Stimulated activated naive CD8-positive, alpha-beta T cell treated with anti-CD3 and anti-CD28 coated beads, Interleukin-15, Interleukin-2, amounts not matched to agents 100 U/mL and 50 U/mL, for 24 hours (primary cell): ENCODE results near the gene MMP11.
A peak's percentile ranks its signal among the peaks of the same experiment; 100 is the strongest.

Experiments
- ATAC-seq: fragments of 150-1000 bp; cut with Tn5 transposase; one replicate; pipeline ENCODE4 v1.10.0; 2021
- DNase-seq: peaks from one replicate; pipeline ENCODE4 v3.0.0; 2021

The MMP11 gene

DNA sequence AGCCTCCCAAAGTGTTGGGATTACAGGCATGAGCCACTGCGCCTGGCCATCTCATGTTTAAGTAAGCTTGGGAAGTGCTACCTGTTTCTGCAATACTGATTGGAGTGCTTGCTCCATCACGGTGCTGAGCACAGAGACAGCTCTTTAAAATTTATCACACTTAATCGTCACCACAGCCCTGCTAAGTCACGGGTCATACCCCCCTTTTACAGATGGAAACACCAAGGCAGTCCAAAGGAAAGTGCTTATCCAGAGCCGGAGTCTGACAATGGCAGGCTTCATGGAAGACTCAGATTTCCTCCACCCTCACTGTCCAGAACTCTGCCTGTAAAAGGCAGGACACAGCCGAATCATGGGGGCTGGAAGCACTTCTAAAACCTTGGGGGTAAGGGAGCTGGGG, 12.6 kb upstream of the MMP11 start:
- no peak for ATAC-seq
- no peak for DNase-seq

DNA sequence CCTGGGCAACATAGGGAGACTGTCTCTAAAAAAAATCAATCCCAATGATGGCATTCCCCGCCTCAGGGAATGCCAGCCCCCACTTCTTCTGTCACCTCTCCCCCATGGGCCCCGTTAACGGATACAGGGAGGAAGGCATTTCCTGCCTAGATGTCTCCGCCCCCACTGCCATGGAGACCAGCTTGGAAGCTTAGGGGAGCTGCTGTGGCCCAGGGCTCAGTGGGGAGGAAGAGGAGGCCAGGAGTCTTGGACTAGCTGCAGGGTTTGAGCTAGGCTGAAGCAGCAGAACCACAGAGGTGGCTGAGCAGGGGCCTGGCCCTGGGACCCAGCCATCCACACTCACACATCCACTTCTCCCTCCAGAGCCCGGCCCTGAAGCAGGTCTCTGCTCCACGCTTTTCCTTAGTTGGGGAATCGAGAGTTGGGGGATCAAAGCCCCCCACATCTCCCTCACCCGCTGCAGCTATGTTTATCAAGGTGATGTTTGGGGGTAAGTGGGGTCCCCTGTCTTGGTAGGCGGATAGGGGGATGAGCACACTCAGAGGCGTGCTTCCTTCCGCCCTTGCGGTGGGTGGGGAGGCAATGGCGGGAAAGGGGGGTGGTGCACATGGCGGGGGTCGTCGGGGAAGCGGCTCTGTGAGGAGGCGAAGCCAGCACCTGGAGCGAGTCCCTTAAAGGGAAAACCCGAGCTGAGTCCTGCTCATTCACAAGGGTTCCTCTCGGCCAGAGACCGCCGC, 9.6 kb upstream of the MMP11 start, which contains the start of gene C22orf15:
Gene C22orf15 (plus strand): TSS at position 149 of the 737 bp plus-strand sequence. CDS start 317 bp downstream, at position 466.
- DNase-seq (peak; percentile 37), ATAC-seq (no peak)

- ATAC-seq (peak; percentile 44), DNase-seq (peak; percentile 77)
Measured at GRCh38 chr22:23763579-23763945, 9.1 kb upstream of the MMP11 start.

- ATAC-seq, result no peak
Measured at GRCh38 chr22:23763954-23764353, 8.7 kb upstream of the MMP11 start.

DNA sequence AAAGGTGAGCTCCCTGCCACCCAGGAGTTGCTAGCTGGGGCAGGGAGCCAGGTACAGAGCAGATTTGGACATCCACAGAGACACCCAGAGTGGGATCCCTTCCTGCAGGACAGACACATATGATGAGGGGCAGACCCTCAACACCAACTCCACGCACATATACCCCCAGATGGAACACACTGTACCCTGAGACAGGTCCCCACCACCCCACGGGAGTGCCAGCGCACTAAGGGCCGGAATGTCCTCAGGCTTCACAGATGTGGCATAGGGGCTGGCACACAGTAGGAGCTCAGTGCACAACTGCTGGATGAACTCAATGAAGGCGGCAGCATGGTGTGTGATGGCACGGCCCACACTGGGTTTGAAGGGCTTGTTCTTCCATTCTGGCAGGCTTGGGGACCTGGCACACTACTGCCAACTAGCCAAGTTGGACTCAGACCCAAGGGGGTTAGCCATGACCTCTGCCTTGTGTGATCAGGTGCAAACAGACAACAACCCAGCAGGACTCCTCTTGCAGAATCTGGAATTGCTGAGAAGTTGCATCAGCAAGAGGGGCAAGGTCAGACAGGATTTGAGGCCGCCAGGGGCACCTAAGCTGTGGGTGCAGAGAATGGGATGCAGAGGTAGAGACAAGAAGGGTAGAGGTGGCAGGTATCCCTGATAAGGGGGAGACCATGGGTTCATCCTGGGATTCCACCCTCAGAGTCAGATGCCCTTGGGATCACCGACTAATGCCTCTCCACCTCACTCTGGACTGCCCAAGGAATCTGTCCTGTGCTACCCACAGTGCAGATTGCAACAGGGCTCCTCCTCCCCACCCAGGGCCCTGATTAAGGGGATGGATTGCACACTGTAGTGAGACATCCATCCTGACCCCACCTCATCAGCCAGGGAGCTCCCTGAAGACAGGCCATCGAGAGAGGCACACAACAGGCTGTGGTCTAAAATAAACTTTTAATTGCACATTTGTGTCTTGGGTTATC, 7.5 kb upstream of the MMP11 start:
- DNase-seq, result no peak
- ATAC-seq, result no peak

More at GRCh38 chr22:23763954-23764353, 8.7 kb upstream of the MMP11 start:
- DNase-seq, result no peak

- DNase-seq (no peak), ATAC-seq (no peak)
Measured at GRCh38 chr22:23767303-23767672, 5.4 kb upstream of the MMP11 start.

- peak; percentile 87 for DNase-seq
- peak; percentile 65 for ATAC-seq
Measured at GRCh38 chr22:23767673-23768548, 4.7 kb upstream of the MMP11 start, which contains the start of gene CHCHD10. TSS of gene CHCHD10 (minus strand) at chr22:23767972. CDS start at chr22:23767874, 98 bp downstream.

DNA sequence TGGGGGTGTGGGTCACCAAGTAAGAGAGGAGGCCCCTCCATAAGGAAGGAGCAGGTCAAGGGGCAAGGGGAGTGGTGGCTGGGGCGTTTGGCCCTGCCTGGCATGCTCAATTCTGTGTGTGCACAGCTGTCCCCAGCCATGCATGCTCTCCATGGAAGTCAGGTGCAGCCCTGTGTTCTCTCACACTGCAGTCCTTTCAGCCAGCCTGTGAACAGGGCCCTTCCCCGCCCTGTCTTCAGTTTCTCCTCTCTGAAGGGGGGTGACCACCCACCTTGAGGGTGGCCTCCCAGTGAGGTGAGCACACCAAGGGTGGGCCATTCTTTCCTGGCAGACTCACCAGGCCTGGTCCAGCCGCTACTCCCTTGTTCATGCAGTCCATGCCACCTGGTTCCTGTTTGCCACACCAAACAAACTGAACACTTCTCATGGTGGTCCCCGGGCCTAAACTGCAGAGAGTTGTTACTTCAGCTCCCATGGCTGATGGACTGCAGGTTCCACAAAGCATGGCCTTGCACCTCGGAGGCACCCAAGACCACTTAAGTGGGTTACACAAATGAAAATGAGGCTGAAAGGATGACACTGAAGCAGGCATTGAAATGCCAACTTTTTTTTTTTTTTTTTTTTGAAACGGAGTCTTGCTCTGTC, 3.2 kb upstream of the MMP11 start:
- no peak for DNase-seq

GRCh38 chr22:23772315-23772648, 367 bp upstream of the MMP11 start:
- ATAC-seq (no peak), DNase-seq (no peak)

More for the DNA sequence above, 3.2 kb upstream of the MMP11 start:
- no peak for ATAC-seq

DNA sequence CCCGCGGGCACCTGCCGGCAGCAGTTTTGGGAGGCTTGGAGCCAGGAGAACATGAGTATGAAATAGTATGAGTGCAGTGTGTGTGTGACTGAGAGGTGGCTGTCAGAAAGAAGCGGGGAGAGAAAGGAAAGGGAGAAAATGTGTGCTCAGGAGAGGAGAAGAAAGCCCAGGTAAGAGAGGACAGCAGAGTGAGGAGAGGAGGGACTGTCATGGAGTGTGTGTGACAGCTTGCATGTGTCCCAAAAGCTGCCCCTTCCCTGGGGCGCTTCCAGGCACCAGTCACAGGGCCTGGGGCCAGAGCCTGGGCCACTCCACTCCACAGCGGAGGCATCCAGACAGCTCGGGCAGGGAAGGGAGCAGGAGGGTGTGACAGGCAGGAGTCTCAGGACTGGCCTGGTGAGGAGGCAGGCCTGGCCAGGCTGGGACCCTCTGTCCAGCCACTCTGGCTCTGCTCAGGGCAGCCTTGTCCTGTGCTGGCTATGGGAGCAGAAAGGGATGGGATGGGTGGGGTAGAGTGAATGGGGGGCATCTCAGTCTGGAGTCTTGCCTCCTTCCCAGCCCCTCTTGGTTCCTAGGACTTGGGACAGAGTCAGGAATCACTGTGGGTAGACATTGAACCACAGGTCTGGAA, 949 bp downstream of the MMP11 start:
- DNase-seq, result no peak
- no peak for ATAC-seq

- no peak for DNase-seq
- ATAC-seq, result no peak
Measured at GRCh38 chr22:23774114-23774921, 1.7 kb downstream of the MMP11 start.

- no peak for ATAC-seq
- DNase-seq, result no peak
Measured at GRCh38 chr22:23774922-23775436, 2.3 kb downstream of the MMP11 start.

DNA sequence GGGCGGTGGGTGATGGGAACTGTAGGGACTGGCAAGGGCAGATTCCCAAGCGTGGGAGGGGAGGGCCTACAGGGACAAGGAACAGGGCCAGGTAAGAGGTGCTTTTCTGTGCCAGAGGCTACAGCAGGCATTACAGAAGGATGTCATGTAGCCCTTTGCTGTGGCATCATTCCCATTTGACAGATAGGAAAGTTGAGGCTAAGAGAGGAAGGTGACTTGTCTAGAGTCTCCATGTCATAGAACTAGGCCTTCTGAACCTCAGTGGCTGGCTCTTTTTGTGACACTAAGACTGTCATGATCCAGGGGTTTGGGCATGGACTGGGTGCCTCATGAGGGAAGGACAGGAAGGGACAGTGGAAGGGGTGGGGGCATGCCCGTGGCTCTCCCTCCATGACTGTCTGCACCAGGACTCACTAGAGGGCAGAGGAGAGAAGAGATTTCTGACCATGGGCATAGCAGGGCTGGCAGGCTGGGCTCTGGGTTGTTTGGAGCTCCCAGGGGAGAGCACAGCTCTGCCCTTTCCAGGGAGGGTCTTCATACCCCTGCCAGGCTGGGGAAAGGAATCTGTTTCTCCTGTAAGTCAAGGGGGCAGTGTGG, 3.2 kb downstream of the MMP11 start:
- DNase-seq (no peak), ATAC-seq (no peak)

DNA sequence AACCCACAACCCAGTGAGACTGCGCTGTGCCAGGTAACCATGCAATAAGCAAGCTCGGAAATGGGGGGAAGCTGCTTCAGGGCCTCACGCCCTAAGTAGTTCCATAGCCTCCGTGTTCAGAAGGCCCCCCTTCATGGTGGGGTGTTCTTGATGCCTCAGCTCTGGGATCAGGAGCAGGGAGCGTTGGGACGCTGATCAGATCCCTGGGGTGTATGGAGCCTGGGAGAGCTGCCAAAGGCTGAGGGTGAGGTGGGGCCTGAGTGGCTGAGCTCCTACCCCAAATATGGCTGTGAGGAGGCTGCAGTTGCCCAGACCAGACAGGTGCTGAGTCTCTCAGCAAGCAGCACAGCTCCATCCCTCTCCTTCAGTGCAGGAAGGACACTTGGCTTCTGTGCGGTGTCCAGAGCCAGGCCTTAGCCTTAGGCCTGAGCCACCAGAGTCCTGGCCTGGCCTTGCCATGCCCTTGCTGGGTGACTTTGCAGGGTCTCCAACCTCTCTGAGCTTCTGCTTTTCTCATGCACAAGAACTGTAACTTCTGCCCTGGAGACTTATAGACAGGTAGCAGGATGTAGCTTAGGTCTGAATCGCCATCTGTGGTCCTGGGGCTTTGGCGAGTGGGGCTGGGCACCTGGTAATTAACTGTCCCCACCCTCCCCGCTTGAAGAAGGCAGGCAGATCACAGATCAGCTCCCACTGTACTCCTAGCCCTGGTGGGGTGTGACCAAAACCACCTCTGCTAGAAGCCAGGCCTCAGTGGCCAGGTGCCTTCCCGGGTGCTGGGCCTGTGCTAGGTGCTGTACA, 5.3 kb downstream of the MMP11 start:
- DNase-seq, result no peak
- ATAC-seq, result no peak

GRCh38 chr22:23778577-23778900, 5.9 kb downstream of the MMP11 start:
- DNase-seq, result no peak
- no peak for ATAC-seq

DNA sequence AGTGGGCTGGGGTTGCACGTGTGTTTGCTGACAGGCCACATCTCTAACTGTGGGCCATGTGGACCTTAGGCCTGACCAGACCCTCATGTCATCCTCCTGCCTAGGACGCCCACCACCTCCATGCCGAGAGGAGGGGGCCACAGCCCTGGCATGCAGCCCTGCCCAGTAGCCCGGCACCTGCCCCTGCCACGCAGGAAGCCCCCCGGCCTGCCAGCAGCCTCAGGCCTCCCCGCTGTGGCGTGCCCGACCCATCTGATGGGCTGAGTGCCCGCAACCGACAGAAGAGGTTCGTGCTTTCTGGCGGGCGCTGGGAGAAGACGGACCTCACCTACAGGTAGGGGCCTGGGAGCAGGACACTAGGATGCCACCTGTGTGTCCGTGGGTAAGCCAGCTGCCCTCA, 6.4 kb downstream of the MMP11 start:
- DNase-seq (no peak), ATAC-seq (no peak)

DNA sequence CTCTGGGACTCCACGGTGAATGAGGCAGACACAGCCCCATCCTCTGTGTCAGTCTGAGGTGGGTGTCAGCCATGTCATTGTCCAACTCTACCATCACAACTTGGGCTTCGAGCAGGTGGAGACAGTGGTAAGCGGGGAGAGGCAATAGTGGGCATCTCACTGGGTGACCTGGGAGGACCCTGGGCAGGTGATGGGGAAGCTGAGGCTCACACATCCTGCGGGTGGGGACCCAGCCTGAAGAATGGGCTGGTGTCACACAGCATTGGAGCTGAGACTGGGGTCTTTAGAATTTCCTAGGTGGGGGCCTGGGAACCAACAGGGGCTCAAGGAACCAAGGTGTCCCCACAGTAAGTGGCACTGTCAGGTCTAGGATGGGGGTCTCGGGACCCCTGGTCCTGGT, 7.1 kb downstream of the MMP11 start:
- DNase-seq (no peak), ATAC-seq (no peak)

GRCh38 chr22:23780146-23780748, 7.6 kb downstream of the MMP11 start:
- DNase-seq (no peak), ATAC-seq (no peak)

- DNase-seq (no peak), ATAC-seq (no peak)
Measured at GRCh38 chr22:23781065-23781464, 8.4 kb downstream of the MMP11 start.
